ENCODE data around the gene MGST3. TPM values are rescaled to one million over a fixed set of nuclear protein-coding genes. Genes with fewer than 3 reads are reported as not detected.

Gene MGST3
- total RNA-seq, 1 experiment from 2014 or later = 103 TPM

DNA sequence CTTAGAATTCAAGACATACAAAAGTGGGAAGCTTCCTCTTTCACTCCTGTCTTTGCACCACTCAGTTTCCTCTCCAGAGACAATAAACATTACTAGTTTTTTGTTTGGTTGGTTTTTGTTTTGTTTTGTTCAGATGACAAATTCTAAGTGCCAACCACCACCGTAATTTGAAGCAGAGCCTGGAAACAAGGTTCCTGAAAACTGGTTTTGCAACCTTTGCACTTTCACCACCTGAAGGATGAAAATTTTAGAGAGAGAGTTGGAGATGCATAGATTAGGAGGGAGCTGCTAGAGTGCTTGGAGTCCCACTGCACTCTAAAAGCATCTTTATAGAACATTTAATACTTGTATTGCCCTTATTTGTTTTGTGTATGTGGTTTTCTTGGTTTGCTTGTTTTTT, 20.2 kb upstream of the MGST3 start:
- intact Hi-C loops (cut with micrococcal nuclease; ENCODE audit: unreplicated experiment) (no loop called here), in situ Hi-C loops (cut with HindIII; ENCODE audit: low pct_unique_long_range_greater_than_20kb, low sequenced_read_pairs) (no loop called here)
- Histone ChIP-seq H3K36me3 (ENCODE audit: control insufficient read depth, insufficient read depth, low read length) (no peaks in the 10 kb centered on the region), H3K27me3 (ENCODE audit: control insufficient read depth, insufficient read depth, low read length) (peaks cover 4% of the 10 kb centered on the region; the same call in 1 of the 2 replicates), H3K4me3 (ENCODE audit: low read depth in 2 of 2, low read length in 2 of 2) (no peak overlapping the region), H3K9me3 (ENCODE audit: control insufficient read depth, insufficient read depth, low read depth, low read length) (no peaks in the 10 kb centered on the region), H3K27ac (ENCODE audit: low read length) (no peak overlapping the region), H3K4me1 (ENCODE audit: control insufficient read depth, insufficient read depth, low read length) (no peaks in the 10 kb centered on the region)
- no peak for DNase-seq (ENCODE audit: low read depth, low spot score)
- POLR2A ChIA-PET = no interaction called here
- ATAC-seq = no peak
- CTCF ChIA-PET = no interaction called here
- no TSS peak for BruUV-seq (replicated peaks)
- TF ChIP-seq, protein P1, sequence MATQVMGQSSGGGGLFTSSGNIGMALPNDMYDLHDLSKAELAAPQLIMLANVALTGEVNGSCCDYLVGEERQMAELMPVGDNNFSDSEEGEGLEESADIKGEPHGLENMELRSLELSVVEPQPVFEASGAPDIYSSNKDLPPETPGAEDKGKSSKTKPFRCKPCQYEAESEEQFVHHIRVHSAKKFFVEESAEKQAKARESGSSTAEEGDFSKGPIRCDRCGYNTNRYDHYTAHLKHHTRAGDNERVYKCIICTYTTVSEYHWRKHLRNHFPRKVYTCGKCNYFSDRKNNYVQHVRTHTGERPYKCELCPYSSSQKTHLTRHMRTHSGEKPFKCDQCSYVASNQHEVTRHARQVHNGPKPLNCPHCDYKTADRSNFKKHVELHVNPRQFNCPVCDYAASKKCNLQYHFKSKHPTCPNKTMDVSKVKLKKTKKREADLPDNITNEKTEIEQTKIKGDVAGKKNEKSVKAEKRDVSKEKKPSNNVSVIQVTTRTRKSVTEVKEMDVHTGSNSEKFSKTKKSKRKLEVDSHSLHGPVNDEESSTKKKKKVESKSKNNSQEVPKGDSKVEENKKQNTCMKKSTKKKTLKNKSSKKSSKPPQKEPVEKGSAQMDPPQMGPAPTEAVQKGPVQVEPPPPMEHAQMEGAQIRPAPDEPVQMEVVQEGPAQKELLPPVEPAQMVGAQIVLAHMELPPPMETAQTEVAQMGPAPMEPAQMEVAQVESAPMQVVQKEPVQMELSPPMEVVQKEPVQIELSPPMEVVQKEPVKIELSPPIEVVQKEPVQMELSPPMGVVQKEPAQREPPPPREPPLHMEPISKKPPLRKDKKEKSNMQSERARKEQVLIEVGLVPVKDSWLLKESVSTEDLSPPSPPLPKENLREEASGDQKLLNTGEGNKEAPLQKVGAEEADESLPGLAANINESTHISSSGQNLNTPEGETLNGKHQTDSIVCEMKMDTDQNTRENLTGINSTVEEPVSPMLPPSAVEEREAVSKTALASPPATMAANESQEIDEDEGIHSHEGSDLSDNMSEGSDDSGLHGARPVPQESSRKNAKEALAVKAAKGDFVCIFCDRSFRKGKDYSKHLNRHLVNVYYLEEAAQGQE (IDR thresholded peaks at IDR 0.05; ENCODE audit: insufficient read depth in 1 of 2, low read depth in 2 of 2, low read length in 1 of 2) = no peak
- TF ChIP-seq SIN3A (IDR thresholded peaks at IDR 0.05; ENCODE audit: borderline replicate concordance, insufficient read depth, low read depth, low read length) (no peak), POLR2AphosphoS5 (IDR thresholded peaks at IDR 0.05; ENCODE audit: low read depth, low read length) (no peak), TCF7L2 (IDR thresholded peaks at IDR 0.05; ENCODE audit: low read depth, low read length) (no peak)
- TF ChIP-seq, protein P2, sequence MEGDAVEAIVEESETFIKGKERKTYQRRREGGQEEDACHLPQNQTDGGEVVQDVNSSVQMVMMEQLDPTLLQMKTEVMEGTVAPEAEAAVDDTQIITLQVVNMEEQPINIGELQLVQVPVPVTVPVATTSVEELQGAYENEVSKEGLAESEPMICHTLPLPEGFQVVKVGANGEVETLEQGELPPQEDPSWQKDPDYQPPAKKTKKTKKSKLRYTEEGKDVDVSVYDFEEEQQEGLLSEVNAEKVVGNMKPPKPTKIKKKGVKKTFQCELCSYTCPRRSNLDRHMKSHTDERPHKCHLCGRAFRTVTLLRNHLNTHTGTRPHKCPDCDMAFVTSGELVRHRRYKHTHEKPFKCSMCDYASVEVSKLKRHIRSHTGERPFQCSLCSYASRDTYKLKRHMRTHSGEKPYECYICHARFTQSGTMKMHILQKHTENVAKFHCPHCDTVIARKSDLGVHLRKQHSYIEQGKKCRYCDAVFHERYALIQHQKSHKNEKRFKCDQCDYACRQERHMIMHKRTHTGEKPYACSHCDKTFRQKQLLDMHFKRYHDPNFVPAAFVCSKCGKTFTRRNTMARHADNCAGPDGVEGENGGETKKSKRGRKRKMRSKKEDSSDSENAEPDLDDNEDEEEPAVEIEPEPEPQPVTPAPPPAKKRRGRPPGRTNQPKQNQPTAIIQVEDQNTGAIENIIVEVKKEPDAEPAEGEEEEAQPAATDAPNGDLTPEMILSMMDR (IDR thresholded peaks at IDR 0.05) = no peak

DNA sequence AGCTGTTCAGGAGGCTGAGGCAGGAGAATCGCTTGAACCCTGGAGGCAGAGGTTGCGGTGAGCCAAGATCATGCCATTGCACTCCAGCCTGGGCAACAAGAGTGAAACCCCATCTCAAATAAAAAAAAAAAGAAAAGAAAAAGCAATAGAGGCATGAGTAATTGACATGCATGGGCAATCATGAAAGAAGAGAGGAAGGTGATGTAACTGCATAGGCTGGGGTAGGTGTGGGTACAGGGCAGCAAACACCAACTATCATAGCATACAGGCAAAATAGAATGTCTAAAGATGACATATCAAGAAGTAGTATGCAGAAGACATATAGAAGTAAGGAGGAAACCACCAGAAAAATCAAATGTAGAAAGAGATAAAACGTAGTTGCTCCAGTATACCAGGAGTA, 19.0 kb upstream of the MGST3 start:
- Histone ChIP-seq H3K36me3 (ENCODE audit: control insufficient read depth, insufficient read depth, low read length) (no peaks in the 10 kb centered on the region), H3K9me3 (ENCODE audit: control insufficient read depth, insufficient read depth, low read depth, low read length) (no peaks in the 10 kb centered on the region), H3K4me1 (ENCODE audit: control insufficient read depth, insufficient read depth, low read length) (no peaks in the 10 kb centered on the region), H3K27me3 (ENCODE audit: control insufficient read depth, insufficient read depth, low read length) (peaks cover 4% of the 10 kb centered on the region; the same call in 1 of the 2 replicates), H3K27ac (ENCODE audit: low read length) (no peak overlapping the region), H3K4me3 (ENCODE audit: low read depth in 2 of 2, low read length in 2 of 2) (no peak overlapping the region)
- in situ Hi-C loops (cut with HindIII; ENCODE audit: low pct_unique_long_range_greater_than_20kb, low sequenced_read_pairs) (no loop called here), intact Hi-C loops (cut with micrococcal nuclease; ENCODE audit: unreplicated experiment) (no loop called here)
- no TSS peak for BruUV-seq (replicated peaks)
- ChIA-PET POLR2A (no interaction called here), CTCF (no interaction called here)
- TF ChIP-seq SIN3A (IDR thresholded peaks at IDR 0.05; ENCODE audit: borderline replicate concordance, insufficient read depth, low read depth, low read length) = no peak
- TF ChIP-seq TCF7L2 (IDR thresholded peaks at IDR 0.05; ENCODE audit: low read depth, low read length) = no peak
- no peak for TF ChIP-seq POLR2AphosphoS5 (IDR thresholded peaks at IDR 0.05; ENCODE audit: low read depth, low read length)
- TF ChIP-seq, protein P1 (IDR thresholded peaks at IDR 0.05; ENCODE audit: insufficient read depth in 1 of 2, low read depth in 2 of 2, low read length in 1 of 2) = no peak
- DNase-seq (ENCODE audit: low read depth, low spot score) = no peak
- no peak for ATAC-seq

Data from Panc1 (cell line).